Liver (tissue), 9 donors: ENCODE results near the gene ANO10. TPM values are rescaled to one million over a fixed set of nuclear protein-coding genes. Genes with fewer than 3 reads are reported as not detected.
"Not testable (repeated sequence)": the region's sequence is repeated elsewhere in the genome, so short reads cannot be mapped to it uniquely, and the experiment has no call there.

ENCODE experiments used
- DNase-seq: peaks from one replicate; pipeline ENCODE4 v3.0.0-alpha.2; 2017; ENCODE audit warnings: low spot score
- H3K27ac ChIP-seq, 2 donors: one replicate each; pipeline ENCODE4 v1.7.0; 2013; ENCODE audit warnings: inconsistent platforms in 2 of 2, low read length in 2 of 2, control low read depth in 1 of 2, low read depth in 1 of 2, mild to moderate bottlenecking in 1 of 2
- H3K27me3 ChIP-seq, 4 donors: one replicate each; pipeline versions ENCODE4 v1.6.1 to v1.7.0; 2013; ENCODE audit warnings: low read length in 3 of 4, inconsistent platforms in 1 of 4, mild to moderate bottlenecking in 1 of 4, moderate library complexity in 1 of 4; ENCODE audit not compliant: control insufficient read depth in 4 of 4, insufficient read depth in 4 of 4
- H3K36me3 ChIP-seq, 4 donors: one replicate each; pipeline versions ENCODE4 v1.6.1 to v1.7.0; 2013; ENCODE audit warnings: low read length in 3 of 4, mild to moderate bottlenecking in 3 of 4, low read depth in 1 of 4, moderate library complexity in 1 of 4; ENCODE audit not compliant: control insufficient read depth in 4 of 4, insufficient read depth in 3 of 4
- H3K4me1 ChIP-seq, 4 donors: one replicate each; pipeline versions ENCODE4 v1.6.1 to v1.7.0; 2013; ENCODE audit warnings: low read length in 3 of 4, mild to moderate bottlenecking in 3 of 4, moderate library complexity in 1 of 4; ENCODE audit not compliant: control insufficient read depth in 4 of 4, insufficient read depth in 4 of 4
- H3K4me3 ChIP-seq, 3 donors: one replicate each; pipeline versions ENCODE4 v1.6.1 to v1.7.0; 2013; ENCODE audit warnings: low read length in 3 of 3, control low read depth in 1 of 3, low read depth in 1 of 3, mild to moderate bottlenecking in 1 of 3
- H3K9ac ChIP-seq, 2 donors: one replicate each; pipeline ENCODE4 v1.7.0; 2013; ENCODE audit warnings: low read length in 2 of 2, mild to moderate bottlenecking in 2 of 2, moderate library complexity in 2 of 2, control low read depth in 1 of 2, low read depth in 1 of 2
- H3K9me3 ChIP-seq, 4 donors: one replicate each; pipeline versions ENCODE4 v1.6.1 to v1.7.0; 2013; ENCODE audit warnings: low read length in 3 of 4; ENCODE audit not compliant: control insufficient read depth in 4 of 4
- CTCF ChIP-seq: fragments of 150-350 bp; IDR thresholded peaks from 2 replicates; pipeline ENCODE4 v1.5.1; 2017; ENCODE audit warnings: improper control_type of control experiment, low read depth, low read length; ENCODE audit not compliant: missing input control
- FOXA2 ChIP-seq: IDR thresholded peaks from 2 replicates; pipeline ENCODE4 v1.6.1; 2016; ENCODE audit warnings: antibody characterized with exemption
- HNF4A ChIP-seq, 2 donors: conservative IDR thresholded peaks; 2 replicates each; pipeline ENCODE4 v1.6.1; 2016; ENCODE audit warnings: antibody characterized with exemption in 2 of 2, mild to moderate bottlenecking in 2 of 2
- MAX ChIP-seq: IDR thresholded peaks from 2 replicates; pipeline ENCODE4 v1.6.1; 2016; ENCODE audit warnings: antibody characterized with exemption
- NR2F2 ChIP-seq: IDR thresholded peaks from 2 replicates; pipeline ENCODE4 v1.6.1; 2016; ENCODE audit warnings: antibody characterized with exemption
- RAD21 ChIP-seq, 2 donors: IDR thresholded peaks; 2 replicates each; pipeline ENCODE4 v1.6.1; 2016; ENCODE audit warnings: antibody characterized with exemption in 2 of 2, mild to moderate bottlenecking in 2 of 2
- RXRA ChIP-seq, 2 donors: IDR thresholded peaks; 2 replicates each; pipeline ENCODE4 v1.6.1; 2017 to 2018; ENCODE audit warnings: antibody characterized with exemption in 2 of 2, mild to moderate bottlenecking in 1 of 2
- YY1 ChIP-seq: IDR thresholded peaks from 2 replicates; pipeline ENCODE4 v1.6.1; 2016; ENCODE audit warnings: antibody characterized with exemption, mild to moderate bottlenecking
- ZBTB33 ChIP-seq: IDR thresholded peaks from 2 replicates; pipeline ENCODE4 v1.6.1; 2016; ENCODE audit warnings: antibody characterized with exemption
- WGBS: extraction: QIAGEN DNeasy Blood & Tissue Kit; methylation state at CpG from one replicate; pipeline ENCODE4 v1.1.7; 2013; 5-methylcytosine and 5-hydroxymethylcytosine counted together
- polyA plus RNA-seq, 2 donors: library from polyadenylated mRNA; stranded (reverse) in 1 of 2; unstranded in 1 of 2; fragments of 200-250 nt in 1 of 2; fragments of >200 nt in 1 of 2; fragmentation: Nextera tagmentation in 1 of 2; extraction: Ambion mirVana in 1 of 2; gene quantifications; one replicate each; pipeline versions ENCODE4 v1.2.1 to v1.2.3, GENCODE V29; 2013 to 2015
- total RNA-seq, 2 donors: library from RNA; depleted of rRNA; stranded (reverse); fragments of >200 nt; gene quantifications; one replicate each; pipeline ENCODE4 v1.2.3, GENCODE V29; 2014
- donor health status: healthy.
- donor health status: healthy.
- donor health status: healthy.
- donor health status: healthy.
- donor health status: healthy.

ANO10 gene
- total and polyA plus RNA-seq, 4 donors: 5.6 to 8.7 (median 6.8) TPM

- peaks cover 0 to 1% (median 0%) of the 10 kb centered on the region in 4 donors for H3K9me3 ChIP-seq
- TF ChIP-seq FOXA2 (no peak), YY1 (no peak), CTCF (no peak)
- no peaks in the 10 kb centered on the region for H3K36me3 ChIP-seq
- H3K9ac ChIP-seq: no peak overlapping the region
- H3K4me3 ChIP-seq: no peak overlapping the region
- H3K4me1 ChIP-seq: no peaks in the 10 kb centered on the region
- H3K27ac ChIP-seq: no peak overlapping the region
- H3K27me3 ChIP-seq: no peaks in the 10 kb centered on the region
- 92% methylated on average over 1 of the region's 1 CpG for WGBS
- no peak for DNase-seq
Observed at GRCh38 chr3:43521941-43522340, 99.9 kb downstream of the ANO10 start.

- not testable (repeated sequence) for H3K9me3 ChIP-seq, H3K4me3 ChIP-seq, H3K27me3 ChIP-seq, H3K36me3 ChIP-seq, H3K27ac ChIP-seq, H3K4me1 ChIP-seq, H3K9ac ChIP-seq, DNase-seq
- 95% methylated on average over 7 of the region's 7 CpGs for WGBS
Observed at GRCh38 chr3:43518515-43518914, 103.3 kb downstream of the ANO10 start.

- H3K36me3 ChIP-seq: no peaks in the 10 kb centered on the region
- WGBS: 89% methylated on average over 9 of the region's 9 CpGs
- no peaks in the 10 kb centered on the region for H3K4me1 ChIP-seq
- H3K27ac ChIP-seq: no peak overlapping the region
- H3K9ac ChIP-seq: no peak overlapping the region
- no peaks in the 10 kb centered on the region for H3K27me3 ChIP-seq
- peaks cover 0 to 1% (median 0%) of the 10 kb centered on the region in 4 donors for H3K9me3 ChIP-seq
- H3K4me3 ChIP-seq: no peak overlapping the region
- no peak for DNase-seq
- no peak for TF ChIP-seq HNF4A (conservative IDR thresholded peaks at IDR 0.05)
- TF ChIP-seq FOXA2: no peak
- no peak for TF ChIP-seq MAX
Observed at GRCh38 chr3:43515970-43516635, 105.7 kb downstream of the ANO10 start.

- no peak overlapping the region for H3K27ac ChIP-seq
- no peaks in the 10 kb centered on the region for H3K36me3 ChIP-seq
- WGBS: 96% methylated on average over 2 of the region's 2 CpGs
- H3K4me3 ChIP-seq: no peak overlapping the region
- H3K4me1 ChIP-seq: no peaks in the 10 kb centered on the region
- no peak for TF ChIP-seq ZBTB33
- TF ChIP-seq NR2F2: no peak
- no peak for TF ChIP-seq RXRA (IDR thresholded peaks at IDR 0.05)
- TF ChIP-seq RAD21 (IDR thresholded peaks at IDR 0.05): no peak
- TF ChIP-seq HNF4A (conservative IDR thresholded peaks at IDR 0.05): no peak
- DNase-seq: no peak
- H3K9ac ChIP-seq: no peak overlapping the region
- peaks cover 0 to 1% (median 0%) of the 10 kb centered on the region in 4 donors for H3K9me3 ChIP-seq
- H3K27me3 ChIP-seq: no peaks in the 10 kb centered on the region
Observed at GRCh38 chr3:43515208-43515917, 106.4 kb downstream of the ANO10 start.
